ENCODE measurements around the gene KLF17.

KLF17 gene

GRCh38 chr1:44089371-44090048, 29.1 kb upstream of the KLF17 start:
- DNase-seq (ENCODE audit: low read depth, low spot score) = peak; percentile 51
- H3K4me3 ChIP-seq (ENCODE audit: low read depth, low read length) = no peak overlapping the region
- in situ Hi-C loops (cut with HindIII; ENCODE audit: low sequenced_read_pairs) = no loop called here
- TF ChIP-seq CTCF (IDR thresholded peaks at IDR 0.05; ENCODE audit: low read depth, low read length) = no peak

GRCh38 chr1:44090429-44091252, 28.0 kb upstream of the KLF17 start:
- DNase-seq (ENCODE audit: low read depth, low spot score) = no peak
- TF ChIP-seq CTCF (IDR thresholded peaks at IDR 0.05; ENCODE audit: low read depth, low read length) = no peak
- H3K4me3 ChIP-seq (ENCODE audit: low read depth, low read length) = no peak overlapping the region
- in situ Hi-C loops (cut with HindIII; ENCODE audit: low sequenced_read_pairs) = no loop called here

- no peak for TF ChIP-seq CTCF (IDR thresholded peaks at IDR 0.05; ENCODE audit: low read depth, low read length)
- H3K4me3 ChIP-seq (ENCODE audit: low read depth, low read length) = no peak overlapping the region
- DNase-seq (ENCODE audit: low read depth, low spot score) = no peak
- in situ Hi-C loops (cut with HindIII; ENCODE audit: low sequenced_read_pairs) = no loop called here
These were observed 24.6 kb upstream of the KLF17 start for GRCh38 chr1:44094047-44094446.

- in situ Hi-C loops (cut with HindIII; ENCODE audit: low sequenced_read_pairs) = no loop called here
These were observed 18.3 kb upstream of the KLF17 start for GRCh38 chr1:44100183-44100868.

GRCh38 chr1:44101328-44101727, 17.3 kb upstream of the KLF17 start:
- in situ Hi-C loops (cut with HindIII; ENCODE audit: low sequenced_read_pairs) = no loop called here
- H3K4me3 ChIP-seq (ENCODE audit: low read depth, low read length) = no peak overlapping the region
- TF ChIP-seq CTCF (IDR thresholded peaks at IDR 0.05; ENCODE audit: low read depth, low read length) = no peak
- DNase-seq (ENCODE audit: low read depth, low spot score) = no peak

More at GRCh38 chr1:44100183-44100868, 18.3 kb upstream of the KLF17 start:
- no peak overlapping the region for H3K4me3 ChIP-seq (ENCODE audit: low read depth, low read length)
- no peak for TF ChIP-seq CTCF (IDR thresholded peaks at IDR 0.05; ENCODE audit: low read depth, low read length)
- DNase-seq (ENCODE audit: low read depth, low spot score) = no peak

GRCh38 chr1:44103270-44104131, 15.1 kb upstream of the KLF17 start:
- TF ChIP-seq CTCF (IDR thresholded peaks at IDR 0.05; ENCODE audit: low read depth, low read length) = peak; percentile 42
- no peak for DNase-seq (ENCODE audit: low read depth, low spot score)
- no peak overlapping the region for H3K4me3 ChIP-seq (ENCODE audit: low read depth, low read length)
- in situ Hi-C loops (cut with HindIII; ENCODE audit: low sequenced_read_pairs) = no loop called here

Measured in astrocyte of the spinal cord (primary cell).